Measurements from ENCODE around the gene FAM110D.
A peak's percentile ranks its signal among the peaks of the same experiment; 100 is the strongest.

The FAM110D gene

GRCh38 chr1:26156285-26157038 lies 2.4 kb upstream of the FAM110D start:
- Histone ChIP-seq H3K27ac (ENCODE audit: low read length) (peak overlapping the region; percentile 31), H3K9ac (ENCODE audit: low read length in 2 of 2) (peak overlapping the region in 1 of 2 donors; percentile 36), H3K36me3 (ENCODE audit: control insufficient read depth in 2 of 2, insufficient read depth in 2 of 2, low read length in 2 of 2) (no peaks in the 10 kb centered on the region), H3K4me1 (ENCODE audit: control insufficient read depth, insufficient read depth, low read length) (peaks cover 8% of the 10 kb centered on the region), H3K4me3 (ENCODE audit: low read length in 2 of 2) (no peak overlapping the region), H3K27me3 (ENCODE audit: control insufficient read depth in 1 of 2, insufficient read depth in 2 of 2, low read length in 2 of 2) (peaks cover 15 to 20% of the 10 kb centered on the region in 2 donors), H3K9me3 (ENCODE audit: control insufficient read depth in 2 of 2, low read length in 2 of 2) (no peaks in the 10 kb centered on the region)

- Histone ChIP-seq H3K36me3 (ENCODE audit: control insufficient read depth in 2 of 2, insufficient read depth in 2 of 2, low read length in 2 of 2) (no peaks in the 10 kb centered on the region), H3K4me3 (ENCODE audit: low read length in 2 of 2) (no peak overlapping the region), H3K9ac (ENCODE audit: low read length in 2 of 2) (peak overlapping the region in 1 of 2 donors; percentile 20), H3K27ac (ENCODE audit: low read length) (peak overlapping the region; percentile 11), H3K9me3 (ENCODE audit: control insufficient read depth in 2 of 2, low read length in 2 of 2) (no peaks in the 10 kb centered on the region), H3K4me1 (ENCODE audit: control insufficient read depth, insufficient read depth, low read length) (peaks cover 13% of the 10 kb centered on the region), H3K27me3 (ENCODE audit: control insufficient read depth in 1 of 2, insufficient read depth in 2 of 2, low read length in 2 of 2) (peaks cover 15 to 19% of the 10 kb centered on the region in 2 donors)
These were observed 490 bp upstream of the FAM110D start for GRCh38 chr1:26158271-26158907.

GRCh38 chr1:26159743-26160039 lies 812 bp downstream of the FAM110D start:
- Histone ChIP-seq H3K9ac (ENCODE audit: low read length in 2 of 2) (no peak overlapping the region), H3K9me3 (ENCODE audit: control insufficient read depth in 2 of 2, low read length in 2 of 2) (no peaks in the 10 kb centered on the region), H3K4me3 (ENCODE audit: low read length in 2 of 2) (peak overlapping the region in 1 of 2 donors; percentile 52), H3K27ac (ENCODE audit: low read length) (peak overlapping the region; percentile 11), H3K4me1 (ENCODE audit: control insufficient read depth, insufficient read depth, low read length) (peaks cover 22% of the 10 kb centered on the region), H3K36me3 (ENCODE audit: control insufficient read depth in 2 of 2, insufficient read depth in 2 of 2, low read length in 2 of 2) (no peaks in the 10 kb centered on the region), H3K27me3 (ENCODE audit: control insufficient read depth in 1 of 2, insufficient read depth in 2 of 2, low read length in 2 of 2) (peaks cover 15 to 16% of the 10 kb centered on the region in 2 donors)

GRCh38 chr1:26160527-26161414 lies 1.9 kb downstream of the FAM110D start:
- Histone ChIP-seq H3K4me3 (ENCODE audit: low read length in 2 of 2) (peak overlapping the region; percentile 57 to 74), H3K9ac (ENCODE audit: low read length in 2 of 2) (peak overlapping the region in 1 of 2 donors; percentile 58), H3K27ac (ENCODE audit: low read length) (no peak overlapping the region), H3K36me3 (ENCODE audit: control insufficient read depth in 2 of 2, insufficient read depth in 2 of 2, low read length in 2 of 2) (no peaks in the 10 kb centered on the region), H3K9me3 (ENCODE audit: control insufficient read depth in 2 of 2, low read length in 2 of 2) (no peaks in the 10 kb centered on the region), H3K4me1 (ENCODE audit: control insufficient read depth, insufficient read depth, low read length) (peaks cover 22% of the 10 kb centered on the region), H3K27me3 (ENCODE audit: control insufficient read depth in 1 of 2, insufficient read depth in 2 of 2, low read length in 2 of 2) (peaks cover 11 to 14% of the 10 kb centered on the region in 2 donors)

- Histone ChIP-seq H3K9me3 (ENCODE audit: control insufficient read depth in 2 of 2, low read length in 2 of 2) (no peaks in the 10 kb centered on the region), H3K4me3 (ENCODE audit: low read length in 2 of 2) (peak overlapping the region; percentile 57 to 74), H3K27me3 (ENCODE audit: control insufficient read depth in 1 of 2, insufficient read depth in 2 of 2, low read length in 2 of 2) (peaks cover 5 to 6% of the 10 kb centered on the region in 2 donors), H3K4me1 (ENCODE audit: control insufficient read depth, insufficient read depth, low read length) (peaks cover 22% of the 10 kb centered on the region), H3K36me3 (ENCODE audit: control insufficient read depth in 2 of 2, insufficient read depth in 2 of 2, low read length in 2 of 2) (no peaks in the 10 kb centered on the region), H3K9ac (ENCODE audit: low read length in 2 of 2) (peak overlapping the region; percentile 47 to 58), H3K27ac (ENCODE audit: low read length) (no peak overlapping the region)
These were observed 2.7 kb downstream of the FAM110D start for GRCh38 chr1:26161415-26162219.

GRCh38 chr1:26162220-26162709 lies 3.4 kb downstream of the FAM110D start:
- no peak overlapping the region for H3K27ac ChIP-seq (ENCODE audit: low read length)
- H3K27me3 ChIP-seq (ENCODE audit: control insufficient read depth in 1 of 2, insufficient read depth in 2 of 2, low read length in 2 of 2) = peaks cover 2 to 3% of the 10 kb centered on the region in 2 donors
- peak overlapping the region; percentile 57 to 74 for H3K4me3 ChIP-seq (ENCODE audit: low read length in 2 of 2)
- no peaks in the 10 kb centered on the region for H3K36me3 ChIP-seq (ENCODE audit: control insufficient read depth in 2 of 2, insufficient read depth in 2 of 2, low read length in 2 of 2)
- H3K4me1 ChIP-seq (ENCODE audit: control insufficient read depth, insufficient read depth, low read length) = peaks cover 22% of the 10 kb centered on the region
- no peaks in the 10 kb centered on the region for H3K9me3 ChIP-seq (ENCODE audit: control insufficient read depth in 2 of 2, low read length in 2 of 2)
- peak overlapping the region; percentile 44 to 47 for H3K9ac ChIP-seq (ENCODE audit: low read length in 2 of 2)

GRCh38 chr1:26163684-26164035 lies 4.8 kb downstream of the FAM110D start:
- H3K4me3 ChIP-seq (ENCODE audit: low read length in 2 of 2) = peak overlapping the region; percentile 46 to 69

GRCh38 chr1:26164036-26164860 lies 5.4 kb downstream of the FAM110D start:
- no peaks in the 10 kb centered on the region for H3K36me3 ChIP-seq (ENCODE audit: control insufficient read depth in 2 of 2, insufficient read depth in 2 of 2, low read length in 2 of 2)
- peaks cover 0 to under 1% of the 10 kb centered on the region in 2 donors for H3K27me3 ChIP-seq (ENCODE audit: control insufficient read depth in 1 of 2, insufficient read depth in 2 of 2, low read length in 2 of 2)
- peak overlapping the region; percentile 55 for H3K27ac ChIP-seq (ENCODE audit: low read length)
- H3K4me1 ChIP-seq (ENCODE audit: control insufficient read depth, insufficient read depth, low read length) = peaks cover 22% of the 10 kb centered on the region
- no peaks in the 10 kb centered on the region for H3K9me3 ChIP-seq (ENCODE audit: control insufficient read depth in 2 of 2, low read length in 2 of 2)
- peak overlapping the region; percentile 46 to 69 for H3K4me3 ChIP-seq (ENCODE audit: low read length in 2 of 2)
- H3K9ac ChIP-seq (ENCODE audit: low read length in 2 of 2) = peak overlapping the region; percentile 55 to 66

More at GRCh38 chr1:26163684-26164035, 4.8 kb downstream of the FAM110D start:
- Histone ChIP-seq H3K36me3 (ENCODE audit: control insufficient read depth in 2 of 2, insufficient read depth in 2 of 2, low read length in 2 of 2) (no peaks in the 10 kb centered on the region), H3K27ac (ENCODE audit: low read length) (no peak overlapping the region), H3K9me3 (ENCODE audit: control insufficient read depth in 2 of 2, low read length in 2 of 2) (no peaks in the 10 kb centered on the region), H3K9ac (ENCODE audit: low read length in 2 of 2) (no peak overlapping the region), H3K27me3 (ENCODE audit: control insufficient read depth in 1 of 2, insufficient read depth in 2 of 2, low read length in 2 of 2) (peaks cover under 1 to 3% of the 10 kb centered on the region in 2 donors), H3K4me1 (ENCODE audit: control insufficient read depth, insufficient read depth, low read length) (peaks cover 22% of the 10 kb centered on the region)

- H3K4me1 ChIP-seq (ENCODE audit: control insufficient read depth, insufficient read depth, low read length) = peaks cover 27% of the 10 kb centered on the region
- peak overlapping the region; percentile 55 to 66 for H3K9ac ChIP-seq (ENCODE audit: low read length in 2 of 2)
- no peaks in the 10 kb centered on the region for H3K36me3 ChIP-seq (ENCODE audit: control insufficient read depth in 2 of 2, insufficient read depth in 2 of 2, low read length in 2 of 2)
These were observed 6.3 kb downstream of the FAM110D start for GRCh38 chr1:26164861-26165842.

More at GRCh38 chr1:26164861-26165842, 6.3 kb downstream of the FAM110D start:
- no peak overlapping the region for H3K27ac ChIP-seq (ENCODE audit: low read length)
- H3K9me3 ChIP-seq (ENCODE audit: control insufficient read depth in 2 of 2, low read length in 2 of 2) = no peaks in the 10 kb centered on the region
- H3K4me3 ChIP-seq (ENCODE audit: low read length in 2 of 2) = no peak overlapping the region
- H3K27me3 ChIP-seq (ENCODE audit: control insufficient read depth in 1 of 2, insufficient read depth in 2 of 2, low read length in 2 of 2) = no peaks in the 10 kb centered on the region
